Measurements from ENCODE around the gene ZRANB3.
"Not testable (repeated sequence)": the region's sequence is repeated elsewhere in the genome, so short reads cannot be mapped to it uniquely, and the experiment has no call there.

Gene ZRANB3

GRCh38 chr2:135144343-135144742, 386.7 kb downstream of the ZRANB3 start:
- no peaks in the 10 kb centered on the region for H3K27me3 ChIP-seq (ENCODE audit: insufficient read depth, insufficient read length)
- H3K9ac ChIP-seq (ENCODE audit: insufficient read length, low read depth) = no peak overlapping the region
- TF ChIP-seq YY1 (IDR thresholded peaks at IDR 0.05; ENCODE audit: insufficient read depth, insufficient read length) (no peak), SUZ12 (IDR thresholded peaks at IDR 0.05; ENCODE audit: extremely low read depth, insufficient read depth, insufficient read length) (no peak), ZNF274 (IDR thresholded peaks at IDR 0.05; ENCODE audit: low read depth, low read length) (no peak)
- H3K9me3 ChIP-seq (ENCODE audit: insufficient read depth, low read length) = peaks cover 32% of the 10 kb centered on the region
- H3K36me3 ChIP-seq (ENCODE audit: insufficient read depth, insufficient read length, low read length) = peaks cover 18% of the 10 kb centered on the region
- no peaks in the 10 kb centered on the region for H3K4me1 ChIP-seq (ENCODE audit: insufficient read depth, insufficient read length)
- no peak overlapping the region for H3K4me3 ChIP-seq (ENCODE audit: insufficient read length, low read depth)
- DNase-seq (ENCODE audit: low read depth, low spot score) = no peak

- no peak for TF ChIP-seq ZNF274 (IDR thresholded peaks at IDR 0.05; ENCODE audit: low read depth, low read length)
- TF ChIP-seq YY1 (IDR thresholded peaks at IDR 0.05; ENCODE audit: insufficient read depth, insufficient read length) = no peak
- TF ChIP-seq SUZ12 (IDR thresholded peaks at IDR 0.05; ENCODE audit: extremely low read depth, insufficient read depth, insufficient read length) = no peak
- Histone ChIP-seq H3K27me3 (ENCODE audit: insufficient read depth, insufficient read length) (no peaks in the 10 kb centered on the region), H3K9me3 (ENCODE audit: insufficient read depth, low read length) (peaks cover 32% of the 10 kb centered on the region), H3K4me3 (ENCODE audit: insufficient read length, low read depth) (no peak overlapping the region), H3K9ac (ENCODE audit: insufficient read length, low read depth) (no peak overlapping the region), H3K36me3 (ENCODE audit: insufficient read depth, insufficient read length, low read length) (peaks cover 32% of the 10 kb centered on the region), H3K4me1 (ENCODE audit: insufficient read depth, insufficient read length) (no peaks in the 10 kb centered on the region)
- DNase-seq (ENCODE audit: low read depth, low spot score) = no peak
Measured at GRCh38 chr2:135142323-135142722, 388.7 kb downstream of the ZRANB3 start.

- TF ChIP-seq ZNF274 (IDR thresholded peaks at IDR 0.05; ENCODE audit: low read depth, low read length) = no peak
- no peak for TF ChIP-seq SUZ12 (IDR thresholded peaks at IDR 0.05; ENCODE audit: extremely low read depth, insufficient read depth, insufficient read length)
- TF ChIP-seq YY1 (IDR thresholded peaks at IDR 0.05; ENCODE audit: insufficient read depth, insufficient read length) = no peak
- H3K4me1 ChIP-seq (ENCODE audit: insufficient read depth, insufficient read length) = no peaks in the 10 kb centered on the region
- H3K27me3 ChIP-seq (ENCODE audit: insufficient read depth, insufficient read length) = no peaks in the 10 kb centered on the region
- no peak for DNase-seq (ENCODE audit: low read depth, low spot score)
- H3K9ac ChIP-seq (ENCODE audit: insufficient read length, low read depth) = no peak overlapping the region
- peaks cover 32% of the 10 kb centered on the region for H3K9me3 ChIP-seq (ENCODE audit: insufficient read depth, low read length)
- H3K36me3 ChIP-seq (ENCODE audit: insufficient read depth, insufficient read length, low read length) = peaks cover 40% of the 10 kb centered on the region
- no peak overlapping the region for H3K4me3 ChIP-seq (ENCODE audit: insufficient read length, low read depth)
Measured at GRCh38 chr2:135140606-135141005, 390.4 kb downstream of the ZRANB3 start.

- no peak for DNase-seq (ENCODE audit: low read depth, low spot score)
- Histone ChIP-seq H3K4me1 (ENCODE audit: insufficient read depth, insufficient read length) (no peaks in the 10 kb centered on the region), H3K9me3 (ENCODE audit: insufficient read depth, low read length) (no peaks in the 10 kb centered on the region), H3K4me3 (ENCODE audit: insufficient read length, low read depth) (no peak overlapping the region), H3K36me3 (ENCODE audit: insufficient read depth, insufficient read length, low read length) (peaks cover 72% of the 10 kb centered on the region), H3K27me3 (ENCODE audit: insufficient read depth, insufficient read length) (no peaks in the 10 kb centered on the region), H3K9ac (ENCODE audit: insufficient read length, low read depth) (no peak overlapping the region)
- TF ChIP-seq YY1 (IDR thresholded peaks at IDR 0.05; ENCODE audit: insufficient read depth, insufficient read length) (no peak), SUZ12 (IDR thresholded peaks at IDR 0.05; ENCODE audit: extremely low read depth, insufficient read depth, insufficient read length) (no peak), ZNF274 (IDR thresholded peaks at IDR 0.05; ENCODE audit: low read depth, low read length) (no peak)
Measured at GRCh38 chr2:135132314-135132713, 398.7 kb downstream of the ZRANB3 start.

- H3K4me3 ChIP-seq (ENCODE audit: insufficient read length, low read depth) = no peak overlapping the region
- H3K27me3 ChIP-seq (ENCODE audit: insufficient read depth, insufficient read length) = no peaks in the 10 kb centered on the region
- peaks cover 71% of the 10 kb centered on the region for H3K36me3 ChIP-seq (ENCODE audit: insufficient read depth, insufficient read length, low read length)
- H3K9ac ChIP-seq (ENCODE audit: insufficient read length, low read depth) = no peak overlapping the region
- no peak for TF ChIP-seq YY1 (IDR thresholded peaks at IDR 0.05; ENCODE audit: insufficient read depth, insufficient read length)
- TF ChIP-seq ZNF274 (IDR thresholded peaks at IDR 0.05; ENCODE audit: low read depth, low read length) = no peak
- TF ChIP-seq SUZ12 (IDR thresholded peaks at IDR 0.05; ENCODE audit: extremely low read depth, insufficient read depth, insufficient read length) = no peak
- DNase-seq (ENCODE audit: low read depth, low spot score) = no peak
- no peaks in the 10 kb centered on the region for H3K9me3 ChIP-seq (ENCODE audit: insufficient read depth, low read length)
- H3K4me1 ChIP-seq (ENCODE audit: insufficient read depth, insufficient read length) = no peaks in the 10 kb centered on the region
Measured at GRCh38 chr2:135130751-135131150, 400.3 kb downstream of the ZRANB3 start.

GRCh38 chr2:135125940-135126339, 405.1 kb downstream of the ZRANB3 start:
- peaks cover 60% of the 10 kb centered on the region for H3K36me3 ChIP-seq (ENCODE audit: insufficient read depth, insufficient read length, low read length)
- TF ChIP-seq YY1 (IDR thresholded peaks at IDR 0.05; ENCODE audit: insufficient read depth, insufficient read length) (no peak), ZNF274 (IDR thresholded peaks at IDR 0.05; ENCODE audit: low read depth, low read length) (no peak), SUZ12 (IDR thresholded peaks at IDR 0.05; ENCODE audit: extremely low read depth, insufficient read depth, insufficient read length) (no peak)
- H3K4me1 ChIP-seq (ENCODE audit: insufficient read depth, insufficient read length) = no peaks in the 10 kb centered on the region

GRCh38 chr2:135124924-135125886, 405.8 kb downstream of the ZRANB3 start:
- no peak for TF ChIP-seq ZNF274 (IDR thresholded peaks at IDR 0.05; ENCODE audit: low read depth, low read length)
- no peak for TF ChIP-seq SUZ12 (IDR thresholded peaks at IDR 0.05; ENCODE audit: extremely low read depth, insufficient read depth, insufficient read length)
- TF ChIP-seq YY1 (IDR thresholded peaks at IDR 0.05; ENCODE audit: insufficient read depth, insufficient read length) = no peak
- Histone ChIP-seq H3K27me3 (ENCODE audit: insufficient read depth, insufficient read length) (no peaks in the 10 kb centered on the region), H3K36me3 (ENCODE audit: insufficient read depth, insufficient read length, low read length) (peaks cover 59% of the 10 kb centered on the region), H3K9ac (ENCODE audit: insufficient read length, low read depth) (no peak overlapping the region), H3K4me3 (ENCODE audit: insufficient read length, low read depth) (no peak overlapping the region), H3K9me3 (ENCODE audit: insufficient read depth, low read length) (no peaks in the 10 kb centered on the region), H3K4me1 (ENCODE audit: insufficient read depth, insufficient read length) (no peaks in the 10 kb centered on the region)
- no peak for DNase-seq (ENCODE audit: low read depth, low spot score)

More at GRCh38 chr2:135125940-135126339, 405.1 kb downstream of the ZRANB3 start:
- no peak overlapping the region for H3K4me3 ChIP-seq (ENCODE audit: insufficient read length, low read depth)
- H3K9me3 ChIP-seq (ENCODE audit: insufficient read depth, low read length) = no peaks in the 10 kb centered on the region
- H3K9ac ChIP-seq (ENCODE audit: insufficient read length, low read depth) = no peak overlapping the region
- H3K27me3 ChIP-seq (ENCODE audit: insufficient read depth, insufficient read length) = no peaks in the 10 kb centered on the region
- no peak for DNase-seq (ENCODE audit: low read depth, low spot score)

GRCh38 chr2:135121658-135122039, 409.4 kb downstream of the ZRANB3 start:
- H3K27me3 ChIP-seq (ENCODE audit: insufficient read depth, insufficient read length); H3K4me1 ChIP-seq (ENCODE audit: insufficient read depth, insufficient read length); DNase-seq (ENCODE audit: low read depth, low spot score); H3K9ac ChIP-seq (ENCODE audit: insufficient read length, low read depth); H3K9me3 ChIP-seq (ENCODE audit: insufficient read depth, low read length); H3K4me3 ChIP-seq (ENCODE audit: insufficient read length, low read depth): not testable (repeated sequence)
- H3K36me3 ChIP-seq (ENCODE audit: insufficient read depth, insufficient read length, low read length) = peaks cover 46% of the 10 kb centered on the region

All from NT2/D1 (cell line).